Tibial nerve (tissue), 4 donors: ENCODE measurements around the gene PPP6R1.

Experiments used
- EP300 ChIP-seq, 2 donors: sonication (generic); formaldehyde crosslinking; IDR thresholded peaks; one replicate each; pipeline ENCODE4 v1.6.1; 2017; ENCODE audit warnings: antibody characterized with exemption in 2 of 2, mild to moderate bottlenecking in 1 of 2
- POLR2A ChIP-seq, 2 donors: fragments of 450-650 bp; IDR thresholded peaks; one replicate each; pipeline ENCODE4 v1.6.1; 2017; ENCODE audit warnings: antibody characterized with exemption in 2 of 2, mild to moderate bottlenecking in 2 of 2, moderate library complexity in 2 of 2
- TF ChIP-seq, protein P1 (sequence below), 5 experiments: fragments of 200-600 bp in 3 of 5; fragments of 450-650 bp in 2 of 5; sonication (generic) in 3 of 5; IDR thresholded peaks; one replicate each; pipeline ENCODE4 v1.5.1; 2016 to 2019; ENCODE audit warnings: antibody characterized with exemption in 5 of 5, mild to moderate bottlenecking in 3 of 5, moderate library complexity in 2 of 5

GRCh38 chr19:55304279-55304978, 45.6 kb upstream of the PPP6R1 start:
- TF ChIP-seq POLR2A (IDR thresholded peaks at IDR 0.05), result no peak
- TF ChIP-seq, protein P1, sequence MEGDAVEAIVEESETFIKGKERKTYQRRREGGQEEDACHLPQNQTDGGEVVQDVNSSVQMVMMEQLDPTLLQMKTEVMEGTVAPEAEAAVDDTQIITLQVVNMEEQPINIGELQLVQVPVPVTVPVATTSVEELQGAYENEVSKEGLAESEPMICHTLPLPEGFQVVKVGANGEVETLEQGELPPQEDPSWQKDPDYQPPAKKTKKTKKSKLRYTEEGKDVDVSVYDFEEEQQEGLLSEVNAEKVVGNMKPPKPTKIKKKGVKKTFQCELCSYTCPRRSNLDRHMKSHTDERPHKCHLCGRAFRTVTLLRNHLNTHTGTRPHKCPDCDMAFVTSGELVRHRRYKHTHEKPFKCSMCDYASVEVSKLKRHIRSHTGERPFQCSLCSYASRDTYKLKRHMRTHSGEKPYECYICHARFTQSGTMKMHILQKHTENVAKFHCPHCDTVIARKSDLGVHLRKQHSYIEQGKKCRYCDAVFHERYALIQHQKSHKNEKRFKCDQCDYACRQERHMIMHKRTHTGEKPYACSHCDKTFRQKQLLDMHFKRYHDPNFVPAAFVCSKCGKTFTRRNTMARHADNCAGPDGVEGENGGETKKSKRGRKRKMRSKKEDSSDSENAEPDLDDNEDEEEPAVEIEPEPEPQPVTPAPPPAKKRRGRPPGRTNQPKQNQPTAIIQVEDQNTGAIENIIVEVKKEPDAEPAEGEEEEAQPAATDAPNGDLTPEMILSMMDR (IDR thresholded peaks at IDR 0.05), result no peak
- TF ChIP-seq EP300 (IDR thresholded peaks at IDR 0.05), result no peak
